Activated CD4-positive, CD25-positive, alpha-beta regulatory T cell treated with anti-CD3 and anti-CD28 coated beads, Interleukin-2, amount 50 U/mL, for 24 hours (primary cell): ENCODE measurements around the gene ZNF460.
"Not testable (repeated sequence)": the region's sequence is repeated elsewhere in the genome, so short reads cannot be mapped to it uniquely, and the experiment has no call there.

Experiments used
- ATAC-seq, 2 donors: fragments of 150-1000 bp; cut with Tn5 transposase; one replicate each; pipeline ENCODE4 v1.10.0; 2021; ENCODE audit warnings: mild to moderate bottlenecking in 1 of 2, moderate library complexity in 1 of 2

ZNF460 gene

GRCh38 chr19:57280165-57280961 is at the start of gene ZNF460:
Gene ZNF460 (plus strand): TSS chr19:57280485. CDS start chr19:57280807, 322 bp downstream.
- peak; percentile 92 to 96 for ATAC-seq

GRCh38 chr19:57231686-57232085 is 48.6 kb upstream of the ZNF460 start:
- no peak for ATAC-seq

GRCh38 chr19:57233207-57233606 is 47.1 kb upstream of the ZNF460 start:
- no peak for ATAC-seq

- no peak for ATAC-seq
These were observed 40.3 kb upstream of the ZNF460 start for GRCh38 chr19:57239982-57240310.

- ATAC-seq: peak; percentile 96 to 97
These were observed 39.8 kb upstream of the ZNF460 start, which contains the start of gene ZNF805 for GRCh38 chr19:57240311-57241090. Gene ZNF805 (plus strand): TSS chr19:57240632. CDS start chr19:57240892, 260 bp downstream.

GRCh38 chr19:57241176-57241575 is 39.1 kb upstream of the ZNF460 start:
- no peak for ATAC-seq

- ATAC-seq: no peak
These were observed 37.5 kb upstream of the ZNF460 start for GRCh38 chr19:57242821-57243220.

- ATAC-seq: no peak
These were observed 35.8 kb upstream of the ZNF460 start for GRCh38 chr19:57244513-57244912.

GRCh38 chr19:57245066-57245465 is 35.2 kb upstream of the ZNF460 start:
- no peak for ATAC-seq

GRCh38 chr19:57245959-57246358 is 34.3 kb upstream of the ZNF460 start:
- ATAC-seq: no peak

- ATAC-seq: no peak
These were observed 31.6 kb upstream of the ZNF460 start for GRCh38 chr19:57248646-57249045.

- ATAC-seq: no peak
These were observed 31.0 kb upstream of the ZNF460 start for GRCh38 chr19:57249329-57249728.

GRCh38 chr19:57253767-57254166 is 26.5 kb upstream of the ZNF460 start:
- ATAC-seq: peak in 1 of 2 donors; percentile 51

- no peak for ATAC-seq
These were observed 18.2 kb upstream of the ZNF460 start for GRCh38 chr19:57262044-57262443.

- no peak for ATAC-seq
These were observed 17.0 kb upstream of the ZNF460 start for GRCh38 chr19:57263244-57263741.

GRCh38 chr19:57267291-57267690 is 13.0 kb upstream of the ZNF460 start:
- no peak for ATAC-seq

GRCh38 chr19:57269515-57270250 is 10.6 kb upstream of the ZNF460 start:
- peak; percentile 72 to 85 for ATAC-seq

- no peak for ATAC-seq
These were observed 9.0 kb upstream of the ZNF460 start for GRCh38 chr19:57271280-57271679.

GRCh38 chr19:57273014-57273413 is 7.3 kb upstream of the ZNF460 start:
- no peak for ATAC-seq

- no peak for ATAC-seq
These were observed 3.9 kb upstream of the ZNF460 start for GRCh38 chr19:57276430-57276829.

- not testable (repeated sequence) for ATAC-seq
These were observed 1.8 kb upstream of the ZNF460 start for GRCh38 chr19:57278481-57278880.

GRCh38 chr19:57279418-57280164 is 694 bp upstream of the ZNF460 start:
- ATAC-seq: peak; percentile 74 to 76
